NCI-H1436 treated with DMSO at 0.1 percent for 48 hours (cell line): ENCODE results near the gene ZNF446.
"Not testable (repeated sequence)": the region's sequence is repeated elsewhere in the genome, so short reads cannot be mapped to it uniquely, and the experiment has no call there.

ENCODE experiments used
- DNase-seq: peaks from one replicate; lab custom pipeline; 2025; lab: John Stamatoyannopoulos, UW

ZNF446 gene

GRCh38 chr19:58500242-58500641 lies 24.1 kb downstream of the ZNF446 start:
- no peak for DNase-seq

DNA sequence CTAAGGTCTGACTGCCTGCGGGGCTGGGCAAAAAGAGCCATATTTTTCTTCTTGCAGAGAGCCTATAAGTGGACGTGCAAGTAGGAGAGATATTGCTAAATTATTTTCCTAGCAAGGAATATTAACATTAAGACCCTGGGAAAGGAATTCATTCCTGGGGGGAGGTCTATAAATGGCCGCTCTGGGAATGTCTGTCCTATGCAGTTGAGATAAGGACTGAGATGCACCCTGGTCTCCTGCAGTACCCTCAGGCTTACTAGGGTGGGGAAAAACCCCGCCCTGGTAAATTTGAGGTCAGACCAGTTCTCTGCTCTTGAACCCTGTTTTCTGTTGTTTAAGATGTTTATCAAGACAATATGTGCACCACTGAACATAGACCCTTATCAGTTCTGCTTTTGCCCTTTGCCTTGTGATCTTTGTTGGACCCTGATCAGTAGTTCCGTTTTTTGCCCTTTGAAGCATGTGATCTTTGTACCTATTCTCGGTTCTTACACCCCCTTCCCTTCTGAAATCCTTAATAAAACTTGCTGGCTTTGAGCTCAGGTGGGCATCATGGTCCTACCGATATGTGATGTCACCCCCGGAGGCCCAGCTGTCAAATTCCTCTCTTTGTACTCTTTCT lies 31.6 kb downstream of the ZNF446 start:
- DNase-seq, result not testable (repeated sequence)

GRCh38 chr19:58509731-58510083 lies 33.6 kb downstream of the ZNF446 start:
- DNase-seq, result no peak

DNA sequence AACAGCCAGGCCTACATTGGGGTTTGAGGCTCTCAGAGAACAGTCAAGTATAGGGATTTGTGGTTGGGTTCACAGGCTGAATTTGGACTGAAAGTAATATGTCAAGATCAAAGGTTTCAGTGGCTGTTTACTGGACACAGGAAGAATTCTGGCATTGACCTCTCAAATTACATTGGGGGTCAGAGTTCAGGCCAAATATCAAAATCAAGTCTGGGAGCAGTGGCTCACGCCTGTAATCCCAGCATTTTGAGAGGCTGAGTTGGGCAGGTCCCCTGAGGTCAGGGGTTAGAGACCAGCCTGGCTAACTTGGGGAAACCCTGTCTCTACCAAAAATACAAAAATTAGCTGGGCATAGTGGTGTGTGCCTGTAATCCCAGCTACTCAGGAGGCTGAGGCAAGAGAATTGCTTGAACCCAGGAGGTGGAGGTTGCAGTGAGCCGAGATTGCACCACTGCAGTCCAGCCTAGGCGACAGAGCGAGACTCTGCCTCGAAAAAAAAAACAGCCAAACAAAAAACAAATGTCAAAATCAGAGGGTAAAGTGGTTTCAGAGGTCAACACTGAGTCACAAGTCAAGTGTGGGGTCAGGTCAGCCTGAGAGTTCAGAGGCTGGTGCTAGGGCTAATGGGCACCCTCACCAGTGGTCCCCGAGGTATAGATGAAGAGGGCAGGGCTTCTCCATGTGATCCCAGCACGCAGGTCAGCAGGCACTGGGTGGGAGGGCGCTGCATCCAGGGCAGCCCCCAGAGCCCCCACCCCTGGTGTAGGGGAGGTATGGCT lies 34.1 kb downstream of the ZNF446 start:
- no peak for DNase-seq

DNA sequence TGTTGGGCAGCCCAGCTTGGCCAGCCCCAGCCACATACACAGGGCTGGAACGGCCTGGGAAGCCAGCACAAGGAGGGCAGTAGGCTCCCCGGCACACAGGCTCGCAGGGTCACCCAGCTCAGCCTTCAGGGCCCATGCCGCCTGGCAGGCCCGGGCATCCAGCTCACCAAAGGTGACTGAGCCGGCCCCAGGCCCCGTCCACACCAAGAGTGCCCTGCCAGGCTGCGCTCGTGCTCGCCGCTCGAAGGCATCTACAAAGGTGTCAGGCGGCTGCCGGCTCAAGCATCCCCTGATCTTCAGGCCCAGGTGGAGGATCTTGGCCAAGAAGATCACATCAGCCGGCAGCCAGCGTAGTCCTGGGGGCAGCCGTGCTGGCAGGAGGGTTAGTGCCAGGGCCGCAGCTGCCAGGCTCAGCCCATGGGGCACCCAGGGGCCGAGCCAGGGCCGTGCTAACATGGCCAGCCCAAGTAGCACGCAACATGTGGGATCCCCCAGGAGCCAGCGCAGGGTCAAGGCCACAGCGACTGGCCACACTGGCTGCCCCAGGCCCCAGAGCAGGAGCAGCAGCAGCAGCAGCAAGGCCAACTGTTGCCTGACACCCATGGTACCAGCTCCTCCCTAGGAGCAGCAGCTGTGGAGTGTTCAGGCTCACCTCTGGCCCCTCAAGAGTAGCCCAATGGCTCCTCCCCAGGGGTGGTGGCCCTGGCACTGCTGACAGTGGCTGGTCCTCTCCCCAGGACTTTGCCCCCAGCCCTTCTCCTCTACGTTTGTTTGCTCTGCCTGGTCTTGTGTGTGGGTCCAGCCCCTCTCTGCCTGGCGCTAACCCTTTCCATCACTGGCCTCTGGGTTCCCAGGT lies 35.4 kb downstream of the ZNF446 start, which contains the start of gene SLC27A5:
TSS of gene SLC27A5 (minus strand) at position 640 of the 856 bp plus-strand sequence. CDS start at position 603, 37 bp downstream.
- no peak for DNase-seq

DNA sequence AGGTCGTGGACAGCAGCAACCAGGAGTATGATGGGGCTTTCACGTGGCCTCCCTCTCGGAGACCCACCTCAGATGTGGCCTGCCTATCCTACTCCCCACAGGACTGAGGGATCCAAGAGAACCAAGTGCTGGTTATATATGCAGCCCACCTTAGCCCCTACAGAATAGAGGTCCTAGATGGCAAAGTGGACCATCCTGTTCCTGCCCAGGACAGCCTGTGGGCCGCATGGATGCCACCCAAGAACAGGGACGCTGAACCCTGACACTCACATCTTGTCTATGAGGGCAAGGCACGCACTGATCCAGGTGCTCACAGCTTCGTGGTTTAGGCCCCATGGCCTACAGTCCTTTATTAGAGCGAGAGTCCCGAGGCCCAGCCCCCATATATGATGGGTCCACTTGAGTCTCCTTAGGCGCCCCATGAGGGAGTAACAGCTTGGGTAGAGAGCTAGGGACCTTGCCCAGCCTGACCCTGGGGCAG lies 37.1 kb downstream of the ZNF446 start:
- DNase-seq, result no peak

DNA sequence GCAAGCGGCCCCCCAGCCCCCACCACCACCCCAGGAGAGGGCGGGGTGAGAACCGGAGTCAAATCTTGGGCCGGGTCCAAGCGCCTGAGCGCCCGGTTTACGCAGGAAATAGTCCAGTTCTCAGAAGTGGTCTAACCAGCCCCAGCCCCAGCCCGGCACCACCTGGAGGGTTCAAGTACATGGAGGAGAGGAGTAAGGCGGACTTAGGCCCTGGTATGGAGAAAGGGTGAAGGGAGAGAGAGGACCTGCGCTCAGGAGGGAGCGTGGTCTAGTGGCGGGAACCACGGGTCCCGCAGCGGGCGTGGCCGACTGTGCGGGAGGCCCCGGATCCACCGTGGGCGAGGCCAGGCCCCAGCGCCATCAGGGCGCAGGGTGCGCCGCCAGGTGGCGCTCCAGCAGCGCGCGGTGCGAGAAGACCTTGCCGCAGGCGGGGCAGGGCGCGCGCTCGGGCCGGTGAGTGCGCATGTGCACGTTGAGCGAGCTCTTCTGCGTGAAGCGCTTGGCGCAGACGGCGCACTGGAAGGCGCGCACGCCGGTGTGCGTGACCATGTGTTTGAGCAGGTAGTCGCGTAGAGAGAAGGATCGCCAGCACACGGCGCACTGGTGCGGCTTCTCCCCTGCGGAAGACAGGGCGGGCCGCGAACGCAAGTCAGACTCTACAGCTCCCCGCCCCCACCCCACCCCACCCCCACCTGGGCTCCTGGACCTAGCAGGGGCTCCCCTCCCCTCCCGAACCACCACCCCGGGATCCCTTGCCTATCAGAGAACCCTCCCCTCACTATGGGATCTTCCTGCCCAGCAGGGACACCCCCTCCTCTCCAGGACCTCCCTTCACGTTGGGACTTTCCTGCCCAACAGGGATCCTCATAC lies 37.8 kb downstream of the ZNF446 start:
- DNase-seq, result peak; percentile 74

- no peak for DNase-seq
Measured at GRCh38 chr19:58514564-58515022, 38.4 kb downstream of the ZNF446 start.

DNA sequence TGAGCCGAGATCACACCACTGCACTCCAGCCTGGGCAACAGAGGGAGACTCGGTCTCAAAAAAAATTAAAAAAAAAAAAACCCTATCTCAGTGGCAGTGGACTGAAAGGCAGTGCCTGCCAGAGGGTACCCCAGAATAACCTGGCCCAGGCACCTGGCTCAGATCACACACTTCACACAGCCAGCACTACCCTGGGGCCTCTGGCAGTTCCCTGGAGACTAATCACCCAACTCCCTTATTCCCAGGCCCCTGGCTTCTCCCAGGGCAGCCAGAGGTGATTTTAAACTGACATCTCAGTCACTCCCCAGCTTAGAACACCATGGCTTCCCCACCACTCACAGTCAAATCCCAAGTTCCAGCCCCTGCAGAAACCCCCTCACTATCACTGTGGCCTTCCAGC lies 39.1 kb downstream of the ZNF446 start:
- DNase-seq, result no peak

DNA sequence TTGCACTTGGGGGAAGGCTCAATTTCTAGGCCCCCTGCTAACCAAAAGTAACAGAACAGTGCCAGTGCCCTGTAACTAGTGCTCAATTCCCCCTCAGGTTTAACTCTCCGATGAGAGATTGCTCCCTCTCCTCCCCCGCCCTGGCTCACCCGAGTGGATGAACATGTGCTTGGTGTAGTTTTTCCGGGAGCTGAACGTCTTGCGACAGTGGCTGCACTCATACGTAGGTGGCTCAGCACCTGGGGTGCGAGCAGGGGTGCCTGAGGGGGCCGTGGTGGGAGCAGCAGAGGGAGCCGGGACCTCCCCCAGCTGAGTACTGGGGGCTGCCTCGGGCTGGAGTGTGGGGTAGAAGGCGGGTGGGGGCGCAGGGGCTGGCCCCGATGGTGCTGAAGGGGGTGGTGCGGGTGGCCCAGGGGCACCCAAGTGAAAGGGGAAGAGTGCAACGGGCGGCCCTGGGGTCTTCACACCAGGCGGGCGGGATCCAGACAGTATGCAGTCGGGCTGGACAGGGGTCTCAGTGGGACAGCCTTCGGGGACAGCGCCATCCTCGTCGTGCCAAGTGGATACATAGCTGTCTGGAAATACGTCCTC lies 40.2 kb downstream of the ZNF446 start:
- DNase-seq, result no peak

- DNase-seq, result no peak
Measured at GRCh38 chr19:58516964-58517833, 41.0 kb downstream of the ZNF446 start.

DNA sequence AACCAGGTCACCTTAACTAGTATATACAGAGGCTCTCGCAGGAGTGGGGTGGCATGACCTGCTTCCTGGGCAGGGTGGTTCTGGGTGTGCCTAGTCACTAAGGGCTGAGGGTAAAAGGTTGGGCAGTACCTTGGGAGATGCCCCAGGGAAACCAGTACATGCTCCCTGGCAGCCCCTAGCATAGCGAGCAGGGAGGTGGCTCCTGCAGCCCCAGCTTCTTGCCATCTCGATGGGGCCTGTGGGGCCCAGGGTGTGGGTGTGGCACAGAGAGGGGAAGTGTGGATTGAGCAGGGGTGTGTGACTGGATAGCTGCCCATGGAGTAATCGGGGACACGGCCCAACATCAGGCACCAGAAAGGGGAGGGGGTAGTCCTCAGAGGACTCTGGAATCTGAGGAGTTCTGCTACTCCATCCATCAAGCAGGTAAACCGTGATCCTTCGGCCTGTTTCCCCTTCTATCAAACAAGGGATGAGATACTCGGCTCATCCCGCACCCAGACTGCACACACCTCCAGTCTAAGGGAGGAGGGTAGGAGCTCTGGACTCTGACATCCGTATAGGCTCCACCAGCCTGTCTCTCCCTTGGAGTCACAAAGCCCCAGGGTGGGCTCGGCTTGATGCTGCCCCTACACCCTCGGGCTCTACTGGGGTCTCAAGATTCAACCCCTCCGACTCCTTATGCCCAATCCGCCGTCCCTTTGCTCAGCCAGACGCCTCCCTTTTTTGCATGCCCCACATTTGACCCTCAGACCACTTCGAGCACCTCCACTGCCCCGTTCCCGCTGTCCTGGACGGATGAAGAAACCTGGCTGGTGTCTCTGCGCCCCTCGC lies 42.3 kb downstream of the ZNF446 start:
- DNase-seq, result no peak

- no peak for DNase-seq
Measured at GRCh38 chr19:58519087-58519354, 42.9 kb downstream of the ZNF446 start.

GRCh38 chr19:58519355-58520256 lies 43.5 kb downstream of the ZNF446 start, which contains the start of gene ZBTB45:
TSS of gene ZBTB45 (minus strand) at chr19:58519810. CDS start at chr19:58517673, 2,137 bp downstream.
- DNase-seq, result peak; percentile 96

DNA sequence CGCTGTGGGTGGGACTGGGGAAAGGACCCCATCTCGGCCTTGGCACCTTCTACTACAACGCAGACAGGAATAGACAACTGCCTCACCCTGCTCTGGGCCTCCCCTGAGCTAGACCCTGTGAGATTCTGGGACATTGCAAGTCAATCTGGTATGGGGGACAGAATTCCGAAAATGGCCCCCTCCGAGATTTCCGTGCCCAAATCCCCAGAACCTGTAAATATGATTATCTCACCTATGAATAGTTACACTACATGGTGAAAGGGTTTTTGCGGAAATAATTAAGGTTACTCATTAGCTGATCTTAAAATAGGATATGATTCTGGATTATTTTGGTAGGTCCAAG lies 44.1 kb downstream of the ZNF446 start:
- DNase-seq, result no peak

DNA sequence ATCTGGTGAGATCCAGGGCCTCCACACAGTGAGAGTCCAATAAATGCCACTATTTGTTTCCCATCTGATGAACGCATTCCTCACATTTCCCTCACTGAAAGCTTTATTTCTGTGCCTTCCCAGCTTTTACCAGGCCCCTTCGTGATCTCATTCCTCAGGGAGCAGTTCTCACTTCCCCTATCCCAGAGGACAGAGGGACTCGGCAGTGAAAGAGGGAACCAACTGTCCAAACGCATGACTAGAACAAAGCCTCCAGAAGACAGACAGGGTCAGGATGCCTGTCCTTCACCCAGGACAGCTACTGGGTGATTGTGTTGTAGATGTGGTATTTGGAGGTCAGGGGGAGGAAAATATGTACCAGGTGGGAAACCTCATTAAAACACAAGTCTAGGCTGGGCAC lies 45.5 kb downstream of the ZNF446 start:
- DNase-seq, result no peak

DNA sequence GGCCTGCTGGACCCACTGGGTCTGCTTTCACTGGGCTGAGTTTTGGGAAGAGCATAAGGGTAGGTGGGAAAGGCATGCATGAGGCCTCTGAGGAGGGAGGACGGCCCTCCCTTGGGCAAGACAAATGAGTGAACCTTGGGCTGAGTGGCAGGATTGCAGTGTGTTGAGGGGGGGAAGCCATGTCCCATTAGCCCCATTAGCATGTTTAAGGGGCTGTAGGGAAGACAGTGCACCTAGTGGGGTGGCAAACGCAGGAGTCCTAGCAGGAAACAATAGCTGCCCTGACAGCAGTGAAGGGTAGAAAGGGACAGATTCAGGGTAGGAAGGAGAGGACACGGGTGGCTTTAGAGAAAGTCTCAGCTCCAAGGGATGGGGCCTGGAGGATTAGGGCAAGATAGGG lies 46.6 kb downstream of the ZNF446 start:
- DNase-seq, result no peak

- DNase-seq, result no peak
Measured at GRCh38 chr19:58529405-58529804, 53.3 kb downstream of the ZNF446 start.
